IPS DF 6.9 (cell line): ENCODE data around the gene RAB27B.

Experiments used
- DNase-seq: peaks from one replicate; pipeline ENCODE4 v3.0.0-alpha.2; 2013; ENCODE audit warnings: low read depth, low spot score
- H3K27ac ChIP-seq: one replicate; pipeline ENCODE4 v1.5.1; 2013; ENCODE audit warnings: low read length, control low read depth
- H3K27me3 ChIP-seq: 2 replicates; pipeline ENCODE4 v1.6.1; 2013; ENCODE audit warnings: mild to moderate bottlenecking, low read length; ENCODE audit not compliant: control insufficient read depth, insufficient read depth
- H3K36me3 ChIP-seq: 2 replicates; pipeline ENCODE4 v1.6.1; 2013; ENCODE audit warnings: low read length; ENCODE audit not compliant: control insufficient read depth, insufficient read depth
- H3K4me1 ChIP-seq: 2 replicates; pipeline ENCODE4 v1.6.1; 2013; ENCODE audit warnings: low read length; ENCODE audit not compliant: control insufficient read depth, insufficient read depth
- H3K4me3 ChIP-seq: 2 replicates; pipeline ENCODE4 v1.5.1; 2013; ENCODE audit warnings: mild to moderate bottlenecking, low read length
- H3K9me3 ChIP-seq: 2 replicates; pipeline ENCODE4 v1.6.1; 2013; ENCODE audit warnings: low read length, inconsistent platforms; ENCODE audit not compliant: control insufficient read depth, insufficient read depth
- WGBS: extraction: QIAGEN DNeasy Blood & Tissue Kit; methylation state at CpG from one replicate; pipeline ENCODE4 v1.1.7; 2013; ENCODE audit warnings: mixed read lengths, missing lambda C conversion rate; ENCODE audit not compliant: insufficient read length, insufficient coverage; 5-methylcytosine and 5-hydroxymethylcytosine counted together

Gene RAB27B

GRCh38 chr18:54828281-54828881 is at the start of gene RAB27B:
RAB27B (plus strand) TSS chr18:54828477; CDS start chr18:54877586, 49,109 bp downstream.
- no CpG with 5 or more reads among the region's 35 CpGs for WGBS
- H3K4me3 ChIP-seq = peak within 1 kb of the TSS; percentile 42; the same call in 1 of the 2 replicates
- H3K36me3 ChIP-seq = no peaks in the 10 kb centered on the region
- H3K27me3 ChIP-seq = no peaks in the 10 kb centered on the region
- peak; percentile 39 for DNase-seq
- no peak within 1 kb of the TSS for H3K27ac ChIP-seq
- no peaks in the 10 kb centered on the region for H3K4me1 ChIP-seq
- H3K9me3 ChIP-seq = no peaks in the 10 kb centered on the region

DNA sequence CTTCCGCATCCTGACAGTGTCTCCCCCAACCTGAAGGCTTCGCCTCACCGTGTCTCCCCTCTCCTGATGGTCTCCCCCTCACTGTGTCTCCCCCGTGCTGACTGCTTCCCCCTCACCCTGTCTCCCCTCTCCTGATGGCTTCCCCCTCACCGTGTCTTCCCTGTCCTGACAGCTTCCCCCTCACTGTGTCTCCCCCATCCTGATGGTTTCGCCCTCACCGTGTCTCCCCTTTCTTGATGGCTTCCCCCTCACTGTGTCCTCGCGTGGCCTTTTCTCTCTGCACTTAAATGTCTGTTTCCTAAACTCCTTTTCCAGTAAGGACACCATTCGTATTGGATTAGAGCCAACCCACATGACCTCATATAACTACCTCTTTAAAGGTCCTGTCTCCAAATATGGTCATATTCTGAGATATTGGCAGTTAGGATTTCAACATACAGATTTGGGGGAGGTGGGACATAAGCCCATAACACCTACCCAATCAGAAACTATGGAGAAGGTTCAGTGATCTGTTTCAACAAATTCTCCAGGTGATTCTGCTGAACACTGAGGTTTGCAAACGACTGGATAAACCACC is 47.9 kb upstream of the RAB27B start:
- no peaks in the 10 kb centered on the region for H3K27me3 ChIP-seq
- no peaks in the 10 kb centered on the region for H3K9me3 ChIP-seq
- DNase-seq = no peak
- H3K27ac ChIP-seq = no peak overlapping the region
- H3K36me3 ChIP-seq = no peaks in the 10 kb centered on the region
- no CpG with 5 or more reads among the region's 11 CpGs for WGBS
- no peak overlapping the region for H3K4me3 ChIP-seq
- H3K4me1 ChIP-seq = no peaks in the 10 kb centered on the region

- no peaks in the 10 kb centered on the region for H3K27me3 ChIP-seq
- no peak for DNase-seq
- no peak overlapping the region for H3K27ac ChIP-seq
- H3K4me3 ChIP-seq = no peak overlapping the region; the same call in 1 of the 2 replicates
- H3K4me1 ChIP-seq = no peaks in the 10 kb centered on the region
- no CpG with 5 or more reads among the region's 2 CpGs for WGBS
- H3K36me3 ChIP-seq = no peaks in the 10 kb centered on the region
- no peaks in the 10 kb centered on the region for H3K9me3 ChIP-seq
Observed at GRCh38 chr18:54780970-54781369, 47.3 kb upstream of the RAB27B start.

DNA sequence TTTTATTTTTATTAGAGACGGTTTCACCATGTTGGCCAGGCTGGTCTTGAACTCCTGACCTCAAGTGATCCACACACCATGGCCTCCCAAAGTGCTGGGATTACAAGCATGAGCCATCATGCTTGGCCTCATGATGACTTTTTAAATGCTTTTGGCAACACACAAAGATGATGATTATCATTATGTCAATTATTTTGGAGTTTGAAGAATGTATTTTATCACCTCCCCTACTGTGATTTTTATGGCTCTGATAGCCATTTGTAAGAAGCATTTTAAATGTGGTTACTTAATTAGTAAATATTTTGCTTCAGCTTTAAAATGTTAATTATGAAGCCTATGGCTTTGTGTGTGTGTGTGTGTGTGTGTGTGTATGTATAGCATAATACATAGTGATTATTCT is 45.1 kb upstream of the RAB27B start:
- Histone ChIP-seq H3K9me3 (no peaks in the 10 kb centered on the region), H3K4me1 (no peaks in the 10 kb centered on the region), H3K36me3 (no peaks in the 10 kb centered on the region), H3K27me3 (no peaks in the 10 kb centered on the region), H3K4me3 (no peak overlapping the region), H3K27ac (no peak overlapping the region)
- DNase-seq = no peak
- no CpG with 5 or more reads among the region's 1 CpG for WGBS

- Histone ChIP-seq H3K4me3 (no peak overlapping the region), H3K4me1 (no peaks in the 10 kb centered on the region), H3K36me3 (no peaks in the 10 kb centered on the region), H3K27me3 (no peaks in the 10 kb centered on the region), H3K9me3 (no peaks in the 10 kb centered on the region), H3K27ac (no peak overlapping the region)
- no CpG with 5 or more reads among the region's 1 CpG for WGBS
- DNase-seq = no peak
Observed at GRCh38 chr18:54786206-54786605, 42.1 kb upstream of the RAB27B start.

DNA sequence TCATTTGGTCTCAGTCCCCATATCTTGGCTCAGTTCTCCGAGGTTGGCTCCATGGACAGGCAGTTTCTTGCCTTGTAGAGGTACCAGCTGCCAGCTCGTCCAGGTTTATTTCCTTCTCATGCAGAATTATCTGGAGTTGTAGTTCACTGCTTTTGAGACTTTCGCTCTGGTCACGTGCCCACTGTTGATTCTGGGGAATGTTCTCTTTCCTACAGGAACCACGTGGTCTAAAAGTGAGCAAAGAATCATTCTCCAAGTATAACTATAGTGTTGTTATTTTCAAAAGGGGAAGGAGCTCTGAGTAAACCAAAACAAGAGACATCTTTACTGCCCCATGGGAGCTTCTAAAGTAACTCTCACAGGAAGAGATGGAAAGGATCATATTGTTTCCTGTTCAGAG is 41.2 kb upstream of the RAB27B start:
- H3K27me3 ChIP-seq = no peaks in the 10 kb centered on the region
- DNase-seq = no peak
- no peaks in the 10 kb centered on the region for H3K4me1 ChIP-seq
- no peak overlapping the region for H3K4me3 ChIP-seq
- H3K9me3 ChIP-seq = no peaks in the 10 kb centered on the region
- no peaks in the 10 kb centered on the region for H3K36me3 ChIP-seq
- H3K27ac ChIP-seq = no peak overlapping the region
- WGBS = no CpG with 5 or more reads among the region's 5 CpGs

- no peak for DNase-seq
- no peaks in the 10 kb centered on the region for H3K27me3 ChIP-seq
- H3K9me3 ChIP-seq = no peaks in the 10 kb centered on the region
- H3K4me1 ChIP-seq = no peaks in the 10 kb centered on the region
- H3K36me3 ChIP-seq = no peaks in the 10 kb centered on the region
- no peak overlapping the region for H3K4me3 ChIP-seq
- H3K27ac ChIP-seq = no peak overlapping the region
Observed at GRCh38 chr18:54787616-54788015, 40.7 kb upstream of the RAB27B start.

- H3K4me3 ChIP-seq = no peak overlapping the region
- H3K27me3 ChIP-seq = no peaks in the 10 kb centered on the region
- WGBS = no CpG with 5 or more reads among the region's 1 CpG
- no peak for DNase-seq
- no peaks in the 10 kb centered on the region for H3K9me3 ChIP-seq
- H3K4me1 ChIP-seq = no peaks in the 10 kb centered on the region
- no peaks in the 10 kb centered on the region for H3K36me3 ChIP-seq
- no peak overlapping the region for H3K27ac ChIP-seq
Observed at GRCh38 chr18:54790109-54790508, 38.2 kb upstream of the RAB27B start.

GRCh38 chr18:54791657-54792056 is 36.6 kb upstream of the RAB27B start:
- Histone ChIP-seq H3K27ac (no peak overlapping the region), H3K9me3 (no peaks in the 10 kb centered on the region), H3K4me1 (no peaks in the 10 kb centered on the region), H3K36me3 (no peaks in the 10 kb centered on the region), H3K4me3 (no peak overlapping the region), H3K27me3 (no peaks in the 10 kb centered on the region)
- WGBS = no CpG with 5 or more reads among the region's 12 CpGs
- no peak for DNase-seq

GRCh38 chr18:54792079-54792478 is 36.2 kb upstream of the RAB27B start:
- H3K4me3 ChIP-seq = no peak overlapping the region
- no peaks in the 10 kb centered on the region for H3K27me3 ChIP-seq
- no peaks in the 10 kb centered on the region for H3K9me3 ChIP-seq
- no peaks in the 10 kb centered on the region for H3K4me1 ChIP-seq
- DNase-seq = no peak
- no peak overlapping the region for H3K27ac ChIP-seq
- WGBS = no CpG with 5 or more reads among the region's 9 CpGs
- no peaks in the 10 kb centered on the region for H3K36me3 ChIP-seq

GRCh38 chr18:54794823-54795222 is 33.5 kb upstream of the RAB27B start:
- no peak overlapping the region for H3K27ac ChIP-seq
- H3K27me3 ChIP-seq = no peaks in the 10 kb centered on the region
- H3K36me3 ChIP-seq = no peaks in the 10 kb centered on the region
- no peaks in the 10 kb centered on the region for H3K4me1 ChIP-seq
- DNase-seq = no peak
- H3K4me3 ChIP-seq = no peak overlapping the region
- H3K9me3 ChIP-seq = no peaks in the 10 kb centered on the region
- no CpG with 5 or more reads among the region's 1 CpG for WGBS
